Hepatocyte (in vitro differentiated cells): Measurements from ENCODE around the gene PGM2.

Experiments
- EZH2 ChIP-seq: fragments of 200-600 bp; sonication (generic); IDR thresholded peaks from 2 replicates; pipeline ENCODE4 v1.6.1; 2016; ENCODE audit warnings: antibody characterized with exemption, mild to moderate bottlenecking, borderline replicate concordance
- TF ChIP-seq, protein P1 (sequence below): fragments of 200-600 bp; sonication (generic); IDR thresholded peaks from 2 replicates; pipeline ENCODE4 v1.5.1; 2016; ENCODE audit warnings: antibody characterized with exemption, mild to moderate bottlenecking; ENCODE audit not compliant: poor library complexity

GRCh38 chr4:37816006-37816405, 10.5 kb upstream of the PGM2 start:
- TF ChIP-seq, protein P1, sequence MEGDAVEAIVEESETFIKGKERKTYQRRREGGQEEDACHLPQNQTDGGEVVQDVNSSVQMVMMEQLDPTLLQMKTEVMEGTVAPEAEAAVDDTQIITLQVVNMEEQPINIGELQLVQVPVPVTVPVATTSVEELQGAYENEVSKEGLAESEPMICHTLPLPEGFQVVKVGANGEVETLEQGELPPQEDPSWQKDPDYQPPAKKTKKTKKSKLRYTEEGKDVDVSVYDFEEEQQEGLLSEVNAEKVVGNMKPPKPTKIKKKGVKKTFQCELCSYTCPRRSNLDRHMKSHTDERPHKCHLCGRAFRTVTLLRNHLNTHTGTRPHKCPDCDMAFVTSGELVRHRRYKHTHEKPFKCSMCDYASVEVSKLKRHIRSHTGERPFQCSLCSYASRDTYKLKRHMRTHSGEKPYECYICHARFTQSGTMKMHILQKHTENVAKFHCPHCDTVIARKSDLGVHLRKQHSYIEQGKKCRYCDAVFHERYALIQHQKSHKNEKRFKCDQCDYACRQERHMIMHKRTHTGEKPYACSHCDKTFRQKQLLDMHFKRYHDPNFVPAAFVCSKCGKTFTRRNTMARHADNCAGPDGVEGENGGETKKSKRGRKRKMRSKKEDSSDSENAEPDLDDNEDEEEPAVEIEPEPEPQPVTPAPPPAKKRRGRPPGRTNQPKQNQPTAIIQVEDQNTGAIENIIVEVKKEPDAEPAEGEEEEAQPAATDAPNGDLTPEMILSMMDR: no peak
- no peak for TF ChIP-seq EZH2
